ENCODE data around the gene AKR1C8.

The AKR1C8 gene

GRCh38 chr10:5108658-5109416 lies 76.1 kb downstream of the AKR1C8 start:
- H3K36me3 ChIP-seq (ENCODE audit: insufficient read depth, low read length), result no peaks in the 10 kb centered on the region
- H3K9me3 ChIP-seq (ENCODE audit: control insufficient read depth, insufficient read depth, low read length), result no peaks in the 10 kb centered on the region; the same call in 1 of the 2 replicates
- H3K4me1 ChIP-seq (ENCODE audit: insufficient read depth, low read length), result no peaks in the 10 kb centered on the region
- H3K9ac ChIP-seq (ENCODE audit: low read depth, low read length), result no peak overlapping the region

- Histone ChIP-seq H3K4me1 (ENCODE audit: insufficient read depth, low read length) (no peaks in the 10 kb centered on the region), H3K36me3 (ENCODE audit: insufficient read depth, low read length) (no peaks in the 10 kb centered on the region), H3K9me3 (ENCODE audit: control insufficient read depth, insufficient read depth, low read length) (no peaks in the 10 kb centered on the region; the same call in 1 of the 2 replicates), H3K9ac (ENCODE audit: low read depth, low read length) (no peak overlapping the region)
Measured at GRCh38 chr10:5107860-5108526, 77.0 kb downstream of the AKR1C8 start.

- Histone ChIP-seq H3K9me3 (ENCODE audit: control insufficient read depth, insufficient read depth, low read length) (no peaks in the 10 kb centered on the region; the same call in 1 of the 2 replicates), H3K4me1 (ENCODE audit: insufficient read depth, low read length) (no peaks in the 10 kb centered on the region), H3K36me3 (ENCODE audit: insufficient read depth, low read length) (no peaks in the 10 kb centered on the region), H3K9ac (ENCODE audit: low read depth, low read length) (no peak overlapping the region)
Measured at GRCh38 chr10:5106553-5106952, 78.4 kb downstream of the AKR1C8 start.

GRCh38 chr10:5105626-5106025 lies 79.3 kb downstream of the AKR1C8 start:
- no peaks in the 10 kb centered on the region for H3K4me1 ChIP-seq (ENCODE audit: insufficient read depth, low read length)

More at GRCh38 chr10:5105626-5106025, 79.3 kb downstream of the AKR1C8 start:
- Histone ChIP-seq H3K9ac (ENCODE audit: low read depth, low read length) (no peak overlapping the region), H3K36me3 (ENCODE audit: insufficient read depth, low read length) (no peaks in the 10 kb centered on the region), H3K9me3 (ENCODE audit: control insufficient read depth, insufficient read depth, low read length) (no peaks in the 10 kb centered on the region; the same call in 1 of the 2 replicates)
